Common myeloid progenitor, CD34-positive (primary cell): ENCODE data around the gene KCNT1.

Experiments
- CTCF ChIA-PET: fragments of 350-600 bp; sonication (Branson Sonifier 250); formaldehyde crosslinking; loops from one replicate; lab custom pipeline; 2021; ENCODE audit warnings: antibody characterized with exemption; lab: Charles Lee
- POLR2A ChIA-PET: fragments of 350-600 bp; sonication (Branson Sonifier 250); formaldehyde crosslinking; loops from one replicate; lab custom pipeline; 2021; ENCODE audit warnings: antibody characterized with exemption; lab: Charles Lee
- DNase-seq, 3 donors: peaks; one replicate each; pipeline versions ENCODE4 v3.0.0 to v3.0.0-alpha.2; 2013
- H3K27ac ChIP-seq, 2 experiments: 1 replicate in 1 of 2; 2 replicates in 1 of 2; pipeline ENCODE4 v1.7.0; 2013; ENCODE audit warnings: inconsistent platforms in 2 of 2, low read length in 2 of 2, mild to moderate bottlenecking in 2 of 2, low read depth in 1 of 2, moderate library complexity in 1 of 2; ENCODE audit not compliant: severe bottlenecking in 2 of 2, insufficient read depth in 1 of 2, poor library complexity in 1 of 2
- H3K27me3 ChIP-seq, 5 experiments: replicated peaks in 2 of 5; 1 replicate in 3 of 5; 2 replicates in 2 of 5; pipeline versions ENCODE4 v1.6.1 to v1.7.0; 2013; ENCODE audit warnings: low read length in 4 of 5, mild to moderate bottlenecking in 2 of 5, moderate library complexity in 2 of 5, inconsistent platforms in 1 of 5; ENCODE audit not compliant: insufficient read depth in 5 of 5, control insufficient read depth in 4 of 5
- H3K36me3 ChIP-seq, 4 experiments: 1 replicate in 2 of 4; 2 replicates in 2 of 4; pipeline versions ENCODE4 v1.6.1 to v1.7.0; 2013; ENCODE audit warnings: low read length in 3 of 4, control low read depth in 1 of 4, mild to moderate bottlenecking in 1 of 4; ENCODE audit not compliant: control insufficient read depth in 4 of 4, insufficient read depth in 4 of 4
- H3K4me1 ChIP-seq, 4 experiments: 1 replicate in 3 of 4; 2 replicates in 1 of 4; pipeline versions ENCODE4 v1.6.1 to v1.7.1; 2013; ENCODE audit warnings: low read length in 3 of 4, mild to moderate bottlenecking in 3 of 4, control low read depth in 1 of 4, inconsistent platforms in 1 of 4, moderate library complexity in 1 of 4; ENCODE audit not compliant: control insufficient read depth in 4 of 4, insufficient read depth in 4 of 4; ENCODE audit errors: control extremely low read depth in 1 of 4
- H3K4me3 ChIP-seq, 7 experiments: 1 replicate in 4 of 7; 2 replicates in 3 of 7; pipeline versions ENCODE4 v1.5.1 to v1.7.0; 2013; ENCODE audit warnings: mild to moderate bottlenecking in 7 of 7, low read length in 6 of 7, moderate library complexity in 6 of 7, inconsistent platforms in 2 of 7, low read depth in 2 of 7, control low read depth in 1 of 7; ENCODE audit not compliant: insufficient read depth in 4 of 7, control insufficient read depth in 1 of 7; ENCODE audit errors: extremely low read depth in 1 of 7
- H3K9me3 ChIP-seq, 5 experiments: 1 replicate in 4 of 5; 2 replicates in 1 of 5; pipeline versions ENCODE4 v1.6.1 to v1.7.1; 2013; ENCODE audit warnings: low read length in 4 of 5, mild to moderate bottlenecking in 2 of 5, inconsistent platforms in 1 of 5, low read depth in 1 of 5, moderate library complexity in 1 of 5; ENCODE audit not compliant: control insufficient read depth in 4 of 5, insufficient read depth in 2 of 5; ENCODE audit errors: control extremely low read depth in 1 of 5
- WGBS: methylation state at CpG from one replicate; pipeline ENCODE4 v1.1.5; 2013; ENCODE audit not compliant: insufficient coverage; 5-methylcytosine and 5-hydroxymethylcytosine counted together

Gene KCNT1

GRCh38 chr9:135698236-135698635 is 3.7 kb upstream of the KCNT1 start:
- WGBS: 86% methylated on average over 21 of the region's 21 CpGs
- no peak overlapping the region for H3K4me3 ChIP-seq
- H3K4me1 ChIP-seq: peaks cover 0 to 10% (median 5%) of the 10 kb centered on the region in 4 experiments
- CTCF ChIA-PET: no interaction called here
- no peaks in the 10 kb centered on the region for H3K9me3 ChIP-seq
- no peak for DNase-seq
- POLR2A ChIA-PET: no interaction called here
- H3K36me3 ChIP-seq: no peaks in the 10 kb centered on the region
- no peak overlapping the region for H3K27ac ChIP-seq
- peaks cover 0 to 73% (median 15%) of the 10 kb centered on the region in 5 experiments for H3K27me3 ChIP-seq

DNA sequence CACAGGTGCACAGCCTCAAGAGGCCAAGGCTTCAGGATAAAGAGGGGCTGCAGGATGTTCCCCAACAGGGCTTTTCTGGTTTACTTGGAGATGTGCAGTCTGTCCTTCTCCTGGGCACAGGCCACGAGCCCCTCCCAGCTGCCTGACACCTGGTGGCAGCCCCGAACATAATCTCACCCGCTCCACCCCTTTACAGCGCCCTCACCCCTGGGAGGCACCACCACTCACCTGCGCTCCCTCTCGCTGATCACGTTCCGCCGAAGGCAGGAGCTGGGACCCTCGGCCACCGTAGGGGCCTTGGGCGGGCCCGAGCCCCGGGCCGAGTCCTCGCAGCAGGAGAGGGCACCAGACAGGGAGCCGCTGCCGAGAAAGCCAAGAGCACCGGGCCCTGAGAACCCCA is 3.2 kb upstream of the KCNT1 start:
- POLR2A ChIA-PET: no interaction called here
- Histone ChIP-seq H3K27me3 (peaks cover 0 to 73% (median 18%) of the 10 kb centered on the region in 5 experiments), H3K4me3 (no peak overlapping the region), H3K27ac (no peak overlapping the region), H3K4me1 (peaks cover 0 to 10% (median 5%) of the 10 kb centered on the region in 4 experiments), H3K36me3 (no peaks in the 10 kb centered on the region), H3K9me3 (no peaks in the 10 kb centered on the region)
- 69% methylated on average over 18 of the region's 19 CpGs for whole genome bisulfite sequencing
- CTCF ChIA-PET: no interaction called here
- no peak for DNase-seq

DNA sequence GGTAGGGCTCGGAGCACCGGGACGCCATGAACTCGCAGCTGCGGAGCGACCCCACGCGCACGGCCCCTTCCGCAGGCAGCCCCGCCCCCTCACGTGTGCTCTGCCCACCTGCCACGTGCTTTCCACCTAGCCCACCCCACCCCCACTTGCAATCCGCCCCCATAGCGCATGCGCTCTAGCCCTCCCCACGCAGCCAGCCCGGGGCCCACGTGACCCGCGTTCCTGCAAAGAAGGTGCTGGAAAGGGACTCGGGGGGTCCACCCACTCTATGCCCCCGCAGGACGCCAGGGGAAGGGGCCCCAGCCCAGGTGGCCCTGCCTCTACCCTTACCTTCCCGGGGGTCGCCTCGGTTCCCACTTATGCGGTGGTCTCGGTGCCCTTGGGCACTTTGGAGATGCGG is 2.5 kb upstream of the KCNT1 start, which contains the start of gene SOHLH1:
TSS of gene SOHLH1 (minus strand) at position 42 of the 400 bp plus-strand sequence. CDS start at position 28, 14 bp downstream.
- POLR2A ChIA-PET: no interaction called here
- CTCF ChIA-PET: no interaction called here

GRCh38 chr9:135700525-135700924 is 1.5 kb upstream of the KCNT1 start:
- peaks cover 0 to 74% (median 16%) of the 10 kb centered on the region in 5 experiments for H3K27me3 ChIP-seq
- ChIA-PET CTCF (no interaction called here), POLR2A (no interaction called here)

More for the DNA sequence above, 2.5 kb upstream of the KCNT1 start, which contains the start of gene SOHLH1:
- Histone ChIP-seq H3K27me3 (peaks cover 0 to 75% (median 16%) of the 10 kb centered on the region in 5 experiments), H3K4me3 (no peak within 1 kb of the TSS), H3K27ac (no peak within 1 kb of the TSS), H3K4me1 (peaks cover 0 to 10% (median 5%) of the 10 kb centered on the region in 4 experiments), H3K36me3 (no peaks in the 10 kb centered on the region), H3K9me3 (no peaks in the 10 kb centered on the region)
- 82% methylated on average over 17 of the region's 30 CpGs for WGBS
- DNase-seq: no peak

DNA sequence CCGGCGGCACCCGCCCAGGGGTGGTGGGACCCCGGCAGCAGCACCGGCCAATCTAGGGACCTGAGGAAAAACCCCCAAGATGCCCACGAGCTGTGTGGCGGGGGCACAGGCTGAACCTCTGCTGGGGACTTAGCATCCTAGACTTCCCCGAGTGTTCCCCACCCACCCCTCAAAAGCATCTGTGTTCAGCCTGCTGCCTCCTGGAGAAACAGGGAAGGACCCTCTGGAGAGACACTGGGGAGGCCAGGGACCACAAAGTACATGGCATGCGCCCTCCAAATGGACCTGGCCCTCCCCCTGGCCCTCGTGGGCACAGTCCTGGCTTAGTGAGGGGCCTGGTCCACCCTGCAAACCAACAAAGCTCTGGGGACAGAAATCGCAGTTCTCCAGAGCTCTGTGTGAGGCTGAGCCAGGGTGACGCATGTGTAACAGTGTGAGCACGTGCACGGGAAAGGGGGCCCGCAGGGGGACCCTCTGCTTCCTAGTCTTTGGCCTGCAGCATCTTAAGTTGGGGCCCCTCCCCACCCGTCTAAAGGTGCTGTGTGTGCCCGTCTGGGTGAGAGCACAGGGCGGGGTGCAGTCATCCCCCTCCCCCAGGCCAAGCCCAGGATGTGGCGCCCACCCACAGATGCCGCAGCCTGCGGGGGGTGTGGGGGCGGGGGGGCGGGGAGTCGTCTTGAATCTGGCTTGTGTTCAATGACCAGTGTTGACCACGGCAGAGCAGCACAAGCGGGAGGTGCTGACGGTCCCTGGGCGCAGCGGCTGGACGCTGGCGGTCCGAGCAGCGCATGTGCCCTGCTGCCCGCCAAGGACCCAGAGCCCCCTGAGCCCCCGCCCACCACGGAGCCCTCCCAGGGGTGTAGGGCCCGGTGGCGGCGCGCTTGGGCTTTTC is 672 bp upstream of the KCNT1 start:
- ChIA-PET POLR2A (no interaction called here), CTCF (no interaction called here)
- WGBS: 26% methylated on average over 30 of the region's 40 CpGs
- H3K4me3 ChIP-seq: no peak overlapping the region
- H3K36me3 ChIP-seq: no peaks in the 10 kb centered on the region
- peak in 2 of 3 donors; percentile 15 to 34 for DNase-seq
- H3K4me1 ChIP-seq: peaks cover 0 to 10% (median 5%) of the 10 kb centered on the region in 4 experiments
- H3K27me3 ChIP-seq: peaks cover 0 to 66% (median 16%) of the 10 kb centered on the region in 5 experiments
- H3K27ac ChIP-seq: no peak overlapping the region
- no peaks in the 10 kb centered on the region for H3K9me3 ChIP-seq

More at GRCh38 chr9:135700525-135700924, 1.5 kb upstream of the KCNT1 start:
- no peak for DNase-seq
- Histone ChIP-seq H3K4me3 (no peak overlapping the region), H3K36me3 (no peaks in the 10 kb centered on the region), H3K4me1 (peaks cover 0 to 10% (median 5%) of the 10 kb centered on the region in 4 experiments), H3K9me3 (no peaks in the 10 kb centered on the region), H3K27ac (no peak overlapping the region)
- WGBS: 77% methylated on average over 13 of the region's 15 CpGs

- Histone ChIP-seq H3K4me3 (no peak overlapping the region), H3K27ac (no peak overlapping the region), H3K36me3 (no peaks in the 10 kb centered on the region), H3K4me1 (peaks cover 0 to 8% (median 5%) of the 10 kb centered on the region in 4 experiments), H3K9me3 (no peaks in the 10 kb centered on the region), H3K27me3 (peaks cover 0 to 62% (median 16%) of the 10 kb centered on the region in 5 experiments)
- ChIA-PET CTCF (interaction anchor here (1.3 kb wide), 1 partner anchor 9 kb away, joined by 5 read pairs; no protein-coding TSS in a partner anchor), POLR2A (interaction anchor here (0.6 kb wide), 1 partner anchor 532 kb away, joined by 3 read pairs; no protein-coding TSS in a partner anchor)
- DNase-seq: no peak
- WGBS: 25% methylated on average over 14 of the region's 14 CpGs
Measured at GRCh38 chr9:135703726-135704125, 1.7 kb downstream of the KCNT1 start.
